Measurements from ENCODE around the gene GCK. TPM values are rescaled to one million over a fixed set of nuclear protein-coding genes. Genes with fewer than 3 reads are reported as not detected.

The GCK gene
- total RNA-seq, 1 experiment from 2014 or later: not detected

DNA sequence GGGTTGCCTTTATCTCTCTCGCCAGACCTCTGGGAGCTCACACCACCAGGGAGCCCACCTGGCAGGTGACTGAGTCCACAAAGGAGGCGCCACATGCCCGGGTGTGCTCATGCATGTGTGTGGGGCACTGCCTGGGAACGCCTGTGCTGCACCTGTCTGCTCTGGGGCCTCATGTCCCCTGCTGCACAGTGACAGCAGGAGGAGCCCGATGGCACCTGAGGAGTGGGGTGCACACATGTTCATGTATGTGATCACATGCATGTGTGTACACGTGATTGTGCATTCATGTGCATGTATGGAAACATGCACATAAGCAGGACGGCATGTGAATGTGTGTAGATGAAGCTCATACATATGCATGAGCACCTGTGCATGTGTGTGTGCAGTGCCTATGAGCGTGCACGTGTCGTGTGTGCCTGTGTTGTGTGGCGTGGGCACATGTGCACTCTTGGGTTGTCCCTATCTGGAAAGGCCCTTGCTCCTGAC, 33.6 kb upstream of the GCK start:
- no peaks in the 10 kb centered on the region for H3K27me3 ChIP-seq (ENCODE audit: low read length)
- no peak for ATAC-seq
- TF ChIP-seq EZH2 (IDR thresholded peaks at IDR 0.05; ENCODE audit: low read length, unreplicated experiment): no peak
- TF ChIP-seq, protein P1, sequence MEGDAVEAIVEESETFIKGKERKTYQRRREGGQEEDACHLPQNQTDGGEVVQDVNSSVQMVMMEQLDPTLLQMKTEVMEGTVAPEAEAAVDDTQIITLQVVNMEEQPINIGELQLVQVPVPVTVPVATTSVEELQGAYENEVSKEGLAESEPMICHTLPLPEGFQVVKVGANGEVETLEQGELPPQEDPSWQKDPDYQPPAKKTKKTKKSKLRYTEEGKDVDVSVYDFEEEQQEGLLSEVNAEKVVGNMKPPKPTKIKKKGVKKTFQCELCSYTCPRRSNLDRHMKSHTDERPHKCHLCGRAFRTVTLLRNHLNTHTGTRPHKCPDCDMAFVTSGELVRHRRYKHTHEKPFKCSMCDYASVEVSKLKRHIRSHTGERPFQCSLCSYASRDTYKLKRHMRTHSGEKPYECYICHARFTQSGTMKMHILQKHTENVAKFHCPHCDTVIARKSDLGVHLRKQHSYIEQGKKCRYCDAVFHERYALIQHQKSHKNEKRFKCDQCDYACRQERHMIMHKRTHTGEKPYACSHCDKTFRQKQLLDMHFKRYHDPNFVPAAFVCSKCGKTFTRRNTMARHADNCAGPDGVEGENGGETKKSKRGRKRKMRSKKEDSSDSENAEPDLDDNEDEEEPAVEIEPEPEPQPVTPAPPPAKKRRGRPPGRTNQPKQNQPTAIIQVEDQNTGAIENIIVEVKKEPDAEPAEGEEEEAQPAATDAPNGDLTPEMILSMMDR (conservative IDR thresholded peaks at IDR 0.05; ENCODE audit: low read depth, low read length): no peak
- no peak for TF ChIP-seq EZH2phosphoT487 (IDR thresholded peaks at IDR 0.05; ENCODE audit: borderline replicate concordance, low read length)
- no peaks in the 10 kb centered on the region for H3F3A ChIP-seq (ENCODE audit: low read length, unreplicated experiment)
- no peak overlapping the region for H3K9ac ChIP-seq (ENCODE audit: low read length)
- H3K4me1 ChIP-seq (ENCODE audit: insufficient read depth, low read length): no peaks in the 10 kb centered on the region
- H3K9me2 ChIP-seq (replicated peaks; ENCODE audit: low read length): no peaks in the 10 kb centered on the region
- DNase-seq: no peak
- H3K36me3 ChIP-seq (ENCODE audit: low read depth, low read length): no peaks in the 10 kb centered on the region
- CTCF ChIA-PET: interaction anchor here (1.4 kb wide), 1 partner anchor 18 kb away, joined by 3 read pairs; no protein-coding TSS in a partner anchor
- no peaks in the 10 kb centered on the region for H3K9me3 ChIP-seq (ENCODE audit: low read length)
- H4K20me1 ChIP-seq (ENCODE audit: low read length): no peaks in the 10 kb centered on the region
- no peaks in the 10 kb centered on the region for H3K79me2 ChIP-seq (ENCODE audit: low read length)
- BruUV-seq (replicated peaks): no TSS peak
- no peak overlapping the region for H3K4me2 ChIP-seq (ENCODE audit: low read length)
- no peak overlapping the region for H3K4me3 ChIP-seq (ENCODE audit: low read length)
- no peak overlapping the region for H2AFZ ChIP-seq (ENCODE audit: low read length)
- no peak overlapping the region for H3K27ac ChIP-seq (ENCODE audit: low read length)
- POLR2A ChIA-PET (ENCODE audit: unreplicated experiment): no interaction called here
- intact Hi-C loops (cut with micrococcal nuclease): no loop called here

DNA sequence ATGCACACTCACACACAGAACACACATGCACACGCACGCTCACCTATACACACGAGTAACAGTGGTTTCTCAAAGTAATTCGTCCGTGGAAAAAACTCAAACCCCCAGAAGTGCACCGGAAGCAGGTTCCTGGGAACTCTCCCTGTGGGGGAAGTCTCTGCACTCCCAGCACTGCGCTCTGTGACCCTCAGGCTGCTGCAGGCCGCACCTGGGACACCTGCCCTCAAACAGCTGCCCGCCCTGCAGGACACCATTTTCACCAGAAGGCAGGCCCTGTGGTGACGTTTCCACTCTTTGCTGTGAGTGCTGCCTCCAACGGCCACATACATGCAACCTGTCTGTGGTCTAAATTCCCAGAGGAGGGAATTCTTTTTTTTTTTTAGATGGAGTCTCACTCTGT, 32.8 kb upstream of the GCK start:
- TF ChIP-seq EZH2phosphoT487 (IDR thresholded peaks at IDR 0.05; ENCODE audit: borderline replicate concordance, low read length) (no peak), EZH2 (IDR thresholded peaks at IDR 0.05; ENCODE audit: low read length, unreplicated experiment) (no peak)
- TF ChIP-seq, protein P1 (conservative IDR thresholded peaks at IDR 0.05; ENCODE audit: low read depth, low read length): no peak
- no peak overlapping the region for H3K4me3 ChIP-seq (ENCODE audit: low read length)
- H3K27me3 ChIP-seq (ENCODE audit: low read length): no peaks in the 10 kb centered on the region
- H4K20me1 ChIP-seq (ENCODE audit: low read length): no peaks in the 10 kb centered on the region
- H3K9me2 ChIP-seq (replicated peaks; ENCODE audit: low read length): no peaks in the 10 kb centered on the region
- no peak overlapping the region for H3K9ac ChIP-seq (ENCODE audit: low read length)
- no TSS peak for BruUV-seq (replicated peaks)
- H3K4me1 ChIP-seq (ENCODE audit: insufficient read depth, low read length): no peaks in the 10 kb centered on the region
- ATAC-seq: no peak
- no peaks in the 10 kb centered on the region for H3K79me2 ChIP-seq (ENCODE audit: low read length)
- H3K4me2 ChIP-seq (ENCODE audit: low read length): no peak overlapping the region
- ChIA-PET POLR2A (ENCODE audit: unreplicated experiment) (no interaction called here), CTCF (no interaction called here)
- H3K36me3 ChIP-seq (ENCODE audit: low read depth, low read length): no peaks in the 10 kb centered on the region
- no peak overlapping the region for H3K27ac ChIP-seq (ENCODE audit: low read length)
- no peak for DNase-seq
- H2AFZ ChIP-seq (ENCODE audit: low read length): no peak overlapping the region
- H3K9me3 ChIP-seq (ENCODE audit: low read length): no peaks in the 10 kb centered on the region
- H3F3A ChIP-seq (ENCODE audit: low read length, unreplicated experiment): no peaks in the 10 kb centered on the region
- intact Hi-C loops (cut with micrococcal nuclease): no loop called here

DNA sequence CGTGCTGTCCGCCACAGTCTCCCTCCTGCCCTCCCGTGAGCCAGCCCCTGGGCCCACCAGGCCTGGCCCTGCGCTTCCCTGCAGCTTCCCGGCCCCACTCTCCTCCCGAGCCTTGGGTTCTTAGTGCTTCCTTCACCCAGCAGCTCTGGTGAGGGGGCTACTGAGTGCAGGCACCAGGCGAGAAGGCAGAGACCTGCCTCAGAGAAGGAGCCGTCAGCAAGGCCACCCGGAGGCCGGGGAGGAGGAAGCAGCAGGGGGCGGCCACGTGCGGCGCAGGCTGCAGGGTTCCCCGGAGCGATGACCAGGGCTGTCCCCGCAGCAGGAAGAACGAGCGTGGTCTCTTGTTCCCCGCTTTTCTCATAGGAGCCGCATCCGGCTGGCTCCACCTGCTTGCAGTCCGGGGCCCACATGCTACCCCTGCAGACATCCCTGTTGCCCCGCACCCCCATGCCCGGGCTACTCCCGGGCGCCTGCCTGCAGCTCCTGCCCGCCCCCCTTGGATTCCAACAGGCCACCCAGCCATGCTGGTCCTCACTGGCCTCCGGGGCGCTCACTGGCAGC, 32.1 kb upstream of the GCK start:
- TF ChIP-seq, protein P1 (conservative IDR thresholded peaks at IDR 0.05; ENCODE audit: low read depth, low read length): no peak
- TF ChIP-seq EZH2 (IDR thresholded peaks at IDR 0.05; ENCODE audit: low read length, unreplicated experiment) (no peak), EZH2phosphoT487 (IDR thresholded peaks at IDR 0.05; ENCODE audit: borderline replicate concordance, low read length) (no peak)
- no peak overlapping the region for H3K4me3 ChIP-seq (ENCODE audit: low read length)
- no peak overlapping the region for H3K4me2 ChIP-seq (ENCODE audit: low read length)
- H4K20me1 ChIP-seq (ENCODE audit: low read length): no peaks in the 10 kb centered on the region
- H3K9me2 ChIP-seq (replicated peaks; ENCODE audit: low read length): no peaks in the 10 kb centered on the region
- CTCF ChIA-PET: no interaction called here
- POLR2A ChIA-PET (ENCODE audit: unreplicated experiment): no interaction called here
- no peaks in the 10 kb centered on the region for H3K9me3 ChIP-seq (ENCODE audit: low read length)
- no TSS peak for BruUV-seq (replicated peaks)
- H3K79me2 ChIP-seq (ENCODE audit: low read length): no peaks in the 10 kb centered on the region
- H2AFZ ChIP-seq (ENCODE audit: low read length): no peak overlapping the region
- DNase-seq: no peak
- no peak overlapping the region for H3K9ac ChIP-seq (ENCODE audit: low read length)
- no peak overlapping the region for H3K27ac ChIP-seq (ENCODE audit: low read length)
- no peaks in the 10 kb centered on the region for H3K27me3 ChIP-seq (ENCODE audit: low read length)
- no peaks in the 10 kb centered on the region for H3K4me1 ChIP-seq (ENCODE audit: insufficient read depth, low read length)
- intact Hi-C loops (cut with micrococcal nuclease): no loop called here
- ATAC-seq: no peak
- no peaks in the 10 kb centered on the region for H3F3A ChIP-seq (ENCODE audit: low read length, unreplicated experiment)
- H3K36me3 ChIP-seq (ENCODE audit: low read depth, low read length): no peaks in the 10 kb centered on the region
